ENCODE measurements around the gene SFMBT1.

Gene SFMBT1, protein sequence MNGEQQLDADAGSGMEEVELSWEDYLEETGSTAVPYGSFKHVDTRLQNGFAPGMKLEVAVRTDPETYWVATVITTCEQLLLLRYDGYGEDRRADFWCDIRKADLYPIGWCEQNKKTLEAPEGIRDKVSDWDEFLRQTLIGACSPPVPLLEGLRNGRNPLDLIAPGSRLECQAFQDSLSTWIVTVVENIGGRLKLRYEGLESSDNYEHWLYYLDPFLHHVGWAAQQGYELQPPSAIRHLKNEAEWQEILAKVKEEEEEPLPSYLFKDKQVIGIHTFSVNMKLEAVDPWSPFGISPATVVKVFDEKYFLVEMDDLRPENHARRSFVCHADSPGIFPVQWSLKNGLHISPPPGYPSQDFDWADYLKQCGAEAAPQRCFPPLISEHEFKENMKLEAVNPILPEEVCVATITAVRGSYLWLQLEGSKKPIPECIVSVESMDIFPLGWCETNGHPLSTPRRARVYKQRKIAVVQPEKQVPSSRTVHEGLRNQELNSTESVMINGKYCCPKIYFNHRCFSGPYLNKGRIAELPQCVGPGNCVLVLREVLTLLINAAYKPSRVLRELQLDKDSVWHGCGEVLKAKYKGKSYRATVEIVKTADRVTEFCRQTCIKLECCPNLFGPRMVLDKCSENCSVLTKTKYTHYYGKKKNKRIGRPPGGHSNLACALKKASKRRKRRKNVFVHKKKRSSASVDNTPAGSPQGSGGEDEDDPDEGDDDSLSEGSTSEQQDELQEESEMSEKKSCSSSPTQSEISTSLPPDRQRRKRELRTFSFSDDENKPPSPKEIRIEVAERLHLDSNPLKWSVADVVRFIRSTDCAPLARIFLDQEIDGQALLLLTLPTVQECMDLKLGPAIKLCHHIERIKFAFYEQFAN

DNA sequence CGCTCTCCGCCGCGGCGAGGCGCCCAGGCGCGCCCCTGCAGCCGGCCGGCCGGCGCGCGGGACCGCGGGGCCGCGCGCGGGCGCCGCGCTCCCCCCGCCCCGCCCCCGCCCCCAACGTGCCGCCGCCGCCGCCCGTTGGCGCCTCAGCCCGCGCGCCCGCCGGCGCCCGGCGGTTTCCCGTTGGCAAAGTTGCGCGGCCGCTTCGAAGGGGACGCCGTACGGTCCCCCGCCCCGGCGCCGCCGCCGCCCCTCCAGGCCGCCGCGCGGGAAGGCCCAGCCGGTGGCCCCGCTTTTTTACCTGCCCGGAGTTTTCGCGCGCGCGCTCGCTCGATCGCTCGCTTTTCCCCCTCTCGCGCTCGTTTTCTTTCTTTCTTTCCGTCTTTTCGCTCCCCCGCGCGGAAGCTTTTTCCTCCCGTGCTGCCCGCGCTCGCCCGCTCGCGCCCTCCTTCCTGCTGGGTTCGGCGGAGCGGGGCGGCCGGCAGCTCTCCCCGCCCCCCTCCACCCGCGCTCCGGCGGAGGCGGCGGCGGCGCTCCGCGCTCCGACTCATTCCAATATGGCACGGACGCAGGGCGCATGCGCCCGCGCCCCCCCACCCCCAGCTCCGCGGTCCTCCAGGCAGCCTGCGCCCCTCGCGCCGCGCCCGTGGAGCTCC is at the start of gene SFMBT1:
TSS of gene SFMBT1 (minus strand) at position 556 of the 653 bp plus-strand sequence. CDS start 76,945 bp downstream, outside the sequence.
- FAIRE-seq (no peak), DNase-seq (ENCODE audit: low spot score) (peak; percentile 91)

DNA sequence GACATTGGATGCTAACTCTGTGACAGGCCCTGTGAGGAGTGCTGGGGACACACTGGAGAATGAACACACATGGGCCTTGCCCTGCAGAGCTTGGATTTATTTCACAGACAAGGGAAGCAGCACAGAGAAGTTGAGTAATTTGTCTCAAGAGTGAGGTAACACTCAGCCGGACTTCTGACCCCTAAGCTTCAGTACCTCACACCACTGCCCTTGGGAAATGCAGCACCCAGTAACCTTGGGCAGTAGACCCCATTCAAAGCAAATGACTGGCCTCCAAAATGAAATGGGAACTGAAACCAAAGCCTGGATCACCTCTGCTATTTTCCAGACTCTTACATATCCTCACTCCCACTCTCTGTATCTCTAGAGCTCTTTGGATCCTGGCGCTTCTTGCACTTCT is 47.1 kb upstream of the SFMBT1 start:
- FAIRE-seq (no peak), DNase-seq (ENCODE audit: low spot score) (no peak)

DNA sequence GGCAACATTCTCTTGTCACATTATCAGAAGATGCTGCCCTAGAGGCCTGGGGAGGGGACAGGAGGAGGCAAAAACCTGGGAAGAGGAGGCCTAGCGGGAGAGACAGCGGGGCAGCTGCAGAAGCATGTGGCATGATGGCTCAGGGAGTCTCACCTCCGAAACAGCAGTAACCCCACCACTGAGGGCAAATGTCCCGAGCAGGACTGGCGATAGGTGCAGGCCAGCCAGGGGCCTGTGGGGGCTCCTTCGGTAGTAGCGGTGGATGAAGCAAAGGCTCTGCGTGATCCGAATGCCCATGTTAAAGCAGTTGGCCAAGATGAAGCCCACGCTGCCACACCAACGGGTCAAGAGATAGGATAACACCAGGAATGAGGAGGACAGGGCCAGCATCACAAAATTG is 46.3 kb upstream of the SFMBT1 start:
- DNase-seq (ENCODE audit: low spot score) = no peak
- no peak for FAIRE-seq

DNA sequence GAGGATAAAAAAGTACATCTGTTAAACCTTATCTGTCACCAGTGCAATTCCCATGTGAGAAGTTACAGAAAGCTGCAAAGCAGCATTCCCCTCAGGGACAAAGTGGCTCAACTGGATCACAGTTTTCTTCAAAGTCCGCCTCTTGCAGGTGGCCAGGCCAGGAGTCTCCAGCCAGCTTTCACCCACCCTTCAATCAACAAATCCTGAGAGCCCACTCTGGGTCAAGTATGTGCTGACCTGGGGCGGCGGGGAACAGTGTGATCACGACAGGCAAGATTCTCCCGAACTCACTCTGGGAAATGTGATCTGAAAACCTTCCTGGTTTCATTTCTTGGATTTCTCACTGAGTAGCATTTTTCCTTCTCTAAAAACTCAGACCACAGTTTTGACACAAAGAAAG is 45.1 kb upstream of the SFMBT1 start:
- DNase-seq (ENCODE audit: low spot score) (no peak), FAIRE-seq (no peak)

DNA sequence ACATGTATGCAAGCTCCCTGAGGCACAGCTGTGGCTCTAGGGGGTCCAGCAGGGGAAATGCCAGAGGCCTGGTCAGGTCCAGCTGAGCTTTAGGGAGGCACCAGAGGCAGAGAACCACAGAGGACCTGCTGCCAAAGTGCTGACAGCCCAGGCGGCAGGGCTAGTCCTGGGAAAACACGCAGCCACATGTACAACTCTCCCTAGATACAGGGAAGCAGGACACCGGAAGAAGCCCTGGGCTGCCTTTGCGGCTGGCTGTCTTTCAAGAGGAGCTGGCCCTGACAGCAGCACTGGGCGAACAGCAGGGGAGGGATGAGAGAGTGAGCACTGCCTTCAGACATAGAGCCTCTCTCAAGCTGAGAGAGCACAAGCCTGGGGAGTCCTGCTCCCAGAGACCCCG is 43.6 kb upstream of the SFMBT1 start:
- FAIRE-seq (no peak), DNase-seq (ENCODE audit: low spot score) (no peak)

DNA sequence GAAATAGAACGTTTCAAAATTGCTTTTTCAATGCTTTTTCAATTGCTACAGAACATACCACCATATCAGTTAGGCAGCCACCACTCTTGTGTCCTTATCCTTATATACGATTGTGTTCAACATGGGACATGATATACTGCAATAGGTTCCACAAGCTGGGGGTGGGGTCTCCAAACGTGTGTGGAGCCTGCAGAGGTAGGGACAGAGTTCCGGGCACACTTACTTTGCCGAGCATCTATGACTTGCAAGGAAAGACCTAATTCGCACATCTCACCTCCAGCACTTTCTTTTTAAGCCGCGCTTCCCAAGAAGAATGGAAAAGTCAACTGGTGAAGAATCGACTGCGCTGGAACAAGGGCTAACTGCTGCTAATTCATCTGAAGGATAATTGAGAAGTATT is 39.6 kb upstream of the SFMBT1 start:
- DNase-seq (ENCODE audit: low spot score) = no peak
- no peak for FAIRE-seq

DNA sequence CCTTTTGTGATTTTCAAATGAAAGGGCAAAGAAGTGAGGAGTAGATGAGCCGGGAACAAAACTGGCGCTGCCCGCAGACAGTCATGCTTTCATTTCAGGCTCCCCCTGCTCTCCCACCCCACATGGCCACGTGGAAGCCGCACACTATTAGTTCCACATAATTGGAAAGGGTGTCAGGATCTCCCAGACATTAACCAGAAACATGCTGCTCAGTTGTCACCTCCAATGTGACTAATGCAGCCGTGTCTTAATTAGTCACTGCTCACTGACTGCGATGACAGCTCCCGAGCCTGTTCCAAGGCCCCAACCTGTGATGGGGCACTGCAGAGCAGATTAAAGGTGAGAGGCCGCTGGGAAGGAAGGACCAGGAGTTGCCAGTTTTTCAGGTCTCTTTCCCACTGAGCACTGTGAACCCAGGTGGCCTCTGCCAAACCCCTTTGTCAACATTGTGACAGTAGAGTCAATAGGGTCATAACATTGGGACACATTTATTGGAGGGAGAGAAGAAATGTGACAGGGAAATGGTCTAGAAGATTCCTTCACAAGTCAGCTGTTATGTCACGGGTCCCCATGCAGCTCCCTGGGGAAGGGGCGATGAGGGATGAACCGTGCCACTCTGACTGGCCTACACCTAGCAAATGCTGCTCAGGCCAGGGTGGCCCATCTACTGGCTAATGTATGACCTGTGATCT is 38.6 kb upstream of the SFMBT1 start:
- FAIRE-seq = no peak

DNA sequence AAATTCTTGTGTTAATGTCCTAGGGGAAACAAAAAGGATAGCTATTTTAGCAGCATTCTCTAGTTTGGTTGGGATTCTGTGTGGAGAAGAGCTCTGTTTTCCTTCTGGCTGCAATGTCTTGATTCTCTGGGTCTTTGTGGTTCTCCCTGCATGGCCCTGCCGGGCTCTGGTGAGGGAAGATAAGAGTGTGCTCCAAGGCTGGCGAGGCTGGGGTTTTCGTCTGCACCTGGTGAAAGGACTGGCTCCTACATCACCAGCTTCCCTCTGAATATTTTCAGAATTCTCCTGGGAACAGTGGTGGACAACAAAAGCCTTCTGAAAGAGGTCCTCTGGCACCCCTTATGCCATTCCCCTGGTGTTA is 38.1 kb upstream of the SFMBT1 start:
- DNase-seq (ENCODE audit: low spot score) = no peak
- no peak for FAIRE-seq

More for the DNA sequence above, 38.6 kb upstream of the SFMBT1 start:
- no peak for DNase-seq (ENCODE audit: low spot score)

DNA sequence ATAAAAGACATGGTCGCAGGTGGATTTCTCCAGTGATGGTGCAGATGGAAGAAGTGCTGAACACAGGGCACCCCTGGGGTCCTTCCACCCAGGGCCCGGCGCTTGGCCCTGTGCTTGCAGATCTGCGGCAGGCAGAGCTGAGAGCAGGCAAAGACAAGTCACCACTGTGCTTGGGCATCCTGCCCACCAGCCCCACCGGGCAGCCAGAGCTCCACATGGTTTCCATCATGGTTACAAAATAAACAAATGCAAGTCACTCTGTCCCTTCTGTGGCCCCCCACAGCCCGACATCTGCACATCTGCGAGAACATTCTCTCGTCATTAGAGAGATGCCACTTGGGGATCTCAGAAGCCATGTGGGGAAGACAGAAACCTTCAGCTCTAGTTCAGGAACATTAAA is 37.6 kb upstream of the SFMBT1 start:
- FAIRE-seq (no peak), DNase-seq (ENCODE audit: low spot score) (no peak)

DNA sequence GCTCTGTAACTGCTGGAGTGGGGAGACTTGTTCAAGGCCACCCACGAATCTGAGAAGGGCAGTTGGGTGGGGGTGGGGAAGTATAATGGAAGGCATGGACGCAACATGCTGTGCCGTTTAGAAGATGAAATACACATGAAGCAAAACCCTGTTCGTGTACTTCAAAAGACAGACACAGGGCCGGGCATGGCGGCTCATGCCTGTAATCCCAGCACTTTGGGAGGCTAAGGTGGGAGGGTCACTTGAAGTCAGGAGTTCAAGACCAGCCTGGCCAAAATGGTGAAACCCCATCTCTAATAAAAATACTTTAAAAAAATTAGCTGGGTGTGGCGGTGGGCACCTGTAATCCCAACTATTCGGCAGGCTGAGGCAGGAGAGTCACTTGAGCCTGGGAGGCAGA is 36.9 kb upstream of the SFMBT1 start:
- FAIRE-seq (no peak), DNase-seq (ENCODE audit: low spot score) (no peak)

DNA sequence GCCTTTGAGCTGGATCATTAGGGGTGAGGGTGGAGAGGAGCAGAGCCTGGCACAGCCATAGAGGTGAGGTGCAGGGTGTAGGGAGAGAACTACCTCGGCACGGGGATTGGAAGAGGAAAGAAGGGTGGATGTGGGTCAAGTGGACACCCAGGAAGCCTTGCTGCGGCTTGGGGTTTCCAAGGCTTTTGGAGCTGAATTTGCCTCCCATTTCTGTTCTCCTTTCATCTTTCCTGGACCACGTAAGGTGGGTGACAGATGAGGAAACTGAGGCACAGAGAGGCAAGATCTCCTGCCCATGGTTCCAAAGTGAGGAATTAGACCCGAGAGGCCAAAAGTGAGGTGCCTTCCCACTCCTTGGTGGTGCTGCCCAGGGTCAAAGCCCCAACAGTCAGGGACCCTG is 35.4 kb upstream of the SFMBT1 start:
- no peak for FAIRE-seq
- no peak for DNase-seq (ENCODE audit: low spot score)

DNA sequence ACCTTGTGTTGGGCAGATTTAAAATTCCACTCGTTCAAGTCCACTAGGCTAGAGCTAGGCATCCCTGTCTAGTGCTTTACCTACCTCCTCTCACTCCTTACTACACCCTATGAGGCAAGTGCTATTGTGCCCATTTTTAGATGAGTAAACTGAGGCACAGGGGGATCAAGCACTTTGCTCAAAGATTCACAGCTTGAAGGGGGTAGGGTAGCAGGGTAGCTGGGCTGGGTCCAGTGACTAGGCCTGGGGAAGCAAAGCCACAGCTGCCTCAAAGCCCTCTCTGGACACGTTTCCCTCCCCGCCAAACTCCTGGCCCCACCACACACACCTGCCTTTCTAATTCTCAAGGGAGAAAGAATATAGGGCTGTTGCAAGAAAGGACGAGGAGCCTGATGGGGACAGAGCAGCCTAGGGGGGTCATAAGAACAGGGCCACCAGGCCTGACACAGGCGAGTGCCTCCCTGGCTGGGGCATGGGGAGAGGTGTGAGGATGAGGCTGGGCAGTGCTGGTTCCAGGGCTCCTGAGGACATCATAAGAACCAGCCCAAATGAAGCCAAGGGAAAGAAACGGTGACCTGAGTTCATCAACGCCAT is 34.8 kb upstream of the SFMBT1 start:
- DNase-seq (ENCODE audit: low spot score) (no peak), FAIRE-seq (no peak)

DNA sequence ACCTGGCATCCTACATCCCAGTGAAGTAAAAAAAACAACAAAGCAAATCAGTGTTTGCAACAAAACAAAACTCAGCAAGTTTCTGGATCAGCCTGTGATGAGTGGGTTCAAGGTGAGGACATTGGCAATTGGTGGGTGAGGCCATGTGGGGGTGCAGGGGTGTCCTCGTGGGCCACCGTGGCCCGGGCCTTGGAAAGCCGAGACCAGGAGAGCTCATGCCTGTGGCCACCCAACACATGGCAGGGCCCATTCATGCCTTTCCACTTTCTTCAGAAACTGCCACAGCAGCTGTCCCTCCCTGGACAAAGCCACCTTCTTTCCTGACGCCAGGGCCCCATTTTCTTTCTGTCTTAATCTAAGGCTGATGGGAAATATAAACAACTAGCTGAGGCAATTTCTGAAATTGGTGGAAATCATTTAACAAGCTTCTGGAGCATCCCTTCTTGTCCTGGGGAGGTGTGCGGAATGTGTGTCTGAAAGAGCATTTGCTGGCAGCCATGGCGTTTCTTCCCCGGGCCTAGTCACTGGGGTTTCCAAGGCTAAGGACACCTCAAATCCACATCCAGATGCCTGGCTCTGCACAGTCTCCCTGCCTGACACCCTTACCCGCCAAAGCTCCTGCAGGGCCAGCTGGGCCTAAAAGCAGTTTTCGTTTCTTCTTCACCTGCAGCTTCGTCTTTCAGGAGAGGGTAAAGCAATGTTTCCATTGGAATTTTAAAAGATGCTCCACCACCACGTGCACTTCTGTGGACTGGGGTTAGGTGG is 34.1 kb upstream of the SFMBT1 start:
- FAIRE-seq (no peak), DNase-seq (ENCODE audit: low spot score) (no peak)

DNA sequence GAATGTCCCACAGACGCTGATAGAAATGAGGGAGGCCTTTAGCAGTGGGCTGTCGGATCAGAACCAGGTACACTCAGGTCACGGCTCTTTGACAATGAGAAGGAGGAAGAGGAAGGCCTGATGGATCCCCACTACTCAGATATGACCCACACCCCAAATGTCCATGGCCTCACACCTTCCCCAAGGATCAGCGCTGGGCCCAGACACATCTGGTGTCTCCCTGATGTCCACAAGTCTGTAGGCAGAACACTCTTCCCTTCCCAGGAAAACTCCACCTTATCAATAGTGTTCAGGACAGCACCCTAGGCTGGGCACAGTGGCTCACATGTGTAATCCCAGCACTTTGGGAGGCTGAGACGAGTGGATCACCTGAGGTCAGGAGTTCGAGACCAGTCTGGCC is 33.3 kb upstream of the SFMBT1 start:
- DNase-seq (ENCODE audit: low spot score) (no peak), FAIRE-seq (no peak)

DNA sequence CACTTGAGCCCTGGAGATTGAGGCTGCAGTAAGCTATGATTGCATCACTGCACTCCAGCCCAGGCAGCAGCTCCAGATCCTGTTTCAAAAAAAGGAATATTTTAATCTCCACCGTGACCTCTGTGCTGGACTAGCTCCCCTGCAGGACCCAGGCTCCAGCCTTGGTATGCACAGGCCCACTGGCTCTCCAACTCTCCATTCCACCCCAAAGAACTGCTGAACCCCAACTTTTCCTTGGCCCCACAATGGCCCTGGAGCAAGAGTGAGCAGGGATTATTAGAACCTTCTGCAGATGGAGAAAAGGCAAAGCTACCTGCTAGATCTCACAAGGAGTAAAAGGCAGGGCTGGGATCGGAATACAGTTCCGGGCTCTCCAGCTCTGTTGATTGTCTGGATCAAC is 32.8 kb upstream of the SFMBT1 start:
- DNase-seq (ENCODE audit: low spot score) = no peak
- FAIRE-seq = no peak

DNA sequence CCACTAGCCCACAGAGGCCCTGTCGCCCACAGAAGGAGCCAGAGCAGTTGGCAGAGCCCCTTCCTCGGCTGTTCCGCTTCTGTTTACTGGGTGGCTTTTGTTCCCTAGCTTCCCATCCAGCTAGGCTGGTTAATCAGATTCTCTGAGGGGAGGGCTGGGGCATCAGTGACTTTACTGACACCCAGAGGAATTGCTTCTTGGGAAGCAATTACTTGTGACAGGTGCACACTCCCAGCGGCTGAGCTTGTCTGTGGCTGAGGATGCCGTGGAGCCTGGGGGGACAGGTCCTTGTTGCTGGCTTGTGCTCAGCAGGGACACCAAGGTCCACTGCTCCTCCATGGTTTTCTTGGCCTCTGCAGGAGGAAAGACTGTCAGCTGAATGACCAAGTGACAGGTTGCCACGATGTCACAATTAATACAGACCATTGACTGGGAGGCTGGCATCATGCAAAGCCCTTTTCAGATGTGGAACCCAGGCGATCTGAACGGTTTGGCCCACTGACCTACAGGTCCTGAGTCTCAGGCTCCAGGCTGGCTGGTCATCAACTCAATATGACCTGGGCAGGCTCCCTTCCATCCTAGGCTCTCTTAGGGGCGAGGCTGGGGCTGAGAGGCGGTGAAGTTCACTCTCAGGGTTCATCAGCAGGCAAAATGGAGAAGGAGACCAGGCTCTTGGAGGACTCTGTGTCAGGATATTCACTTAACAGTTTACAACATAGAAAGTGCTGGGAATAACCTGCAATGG is 31.8 kb upstream of the SFMBT1 start:
- FAIRE-seq = no peak
- no peak for DNase-seq (ENCODE audit: low spot score)

DNA sequence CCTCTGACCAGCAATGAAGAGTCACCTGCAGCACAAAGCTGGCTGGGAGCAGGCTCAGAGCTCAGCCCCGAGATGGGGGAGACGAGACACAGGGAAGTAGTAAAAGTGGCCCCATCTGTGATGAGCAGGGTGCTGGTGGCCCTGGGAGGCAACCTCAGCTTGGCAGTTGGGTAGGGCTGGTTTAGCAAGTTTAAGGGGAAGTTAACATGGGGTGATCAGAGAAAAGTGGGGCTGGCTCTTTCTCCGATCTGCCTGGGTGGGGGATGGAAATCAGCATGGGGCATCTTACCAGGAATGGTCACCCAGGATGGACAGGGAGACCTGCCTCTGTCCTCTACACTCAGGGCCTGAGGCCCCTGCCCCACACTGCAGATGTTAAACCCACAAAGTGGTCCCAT is 29.9 kb upstream of the SFMBT1 start:
- FAIRE-seq (no peak), DNase-seq (ENCODE audit: low spot score) (no peak)

DNA sequence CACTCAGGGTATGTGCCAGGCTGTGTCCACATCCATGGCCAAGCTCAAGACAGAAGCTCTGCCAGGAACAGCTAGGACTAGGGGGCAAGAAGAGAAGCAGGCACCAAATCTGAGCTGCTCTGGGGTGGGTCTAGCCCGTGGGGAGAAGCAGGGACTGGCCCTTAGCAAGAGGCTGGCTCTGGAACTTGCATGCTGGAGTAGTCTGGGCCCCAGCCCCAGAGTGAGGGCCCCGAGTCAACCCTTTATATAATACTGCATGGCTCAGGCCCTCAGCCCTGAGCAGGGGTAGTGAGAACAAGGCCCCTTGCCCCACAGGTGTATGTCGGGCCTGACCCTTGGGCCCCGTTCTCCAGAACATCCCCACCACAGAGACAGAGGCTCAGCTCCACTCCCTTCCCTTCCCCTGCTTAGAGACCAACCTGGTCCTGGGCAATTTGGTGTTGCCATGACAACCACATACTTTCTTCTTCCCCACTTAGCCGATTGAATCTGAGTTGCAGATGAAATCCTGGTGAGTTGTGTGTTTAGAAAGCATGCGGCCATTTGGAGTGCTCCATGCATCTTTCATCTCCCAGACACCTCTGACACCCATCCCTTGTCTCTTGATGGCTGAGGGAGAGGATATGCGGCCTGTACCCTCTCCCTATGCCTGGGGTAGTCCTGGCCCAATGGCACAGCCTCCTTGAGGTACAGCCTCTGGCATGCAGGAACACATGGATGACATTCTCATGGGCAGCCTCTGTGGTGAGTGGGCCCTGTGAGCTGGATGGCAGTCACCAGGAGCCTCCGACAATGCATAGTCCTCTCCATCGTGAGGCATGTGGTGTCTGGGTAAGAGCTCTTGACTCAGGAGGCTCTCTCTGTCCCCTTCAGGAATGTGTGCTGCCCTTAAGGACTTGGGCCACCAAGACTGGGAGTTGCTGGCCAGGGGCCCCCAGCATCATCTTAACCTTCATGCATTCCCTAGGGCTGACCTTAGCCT is 29.2 kb upstream of the SFMBT1 start:
- FAIRE-seq (no peak), DNase-seq (ENCODE audit: low spot score) (no peak)

DNA sequence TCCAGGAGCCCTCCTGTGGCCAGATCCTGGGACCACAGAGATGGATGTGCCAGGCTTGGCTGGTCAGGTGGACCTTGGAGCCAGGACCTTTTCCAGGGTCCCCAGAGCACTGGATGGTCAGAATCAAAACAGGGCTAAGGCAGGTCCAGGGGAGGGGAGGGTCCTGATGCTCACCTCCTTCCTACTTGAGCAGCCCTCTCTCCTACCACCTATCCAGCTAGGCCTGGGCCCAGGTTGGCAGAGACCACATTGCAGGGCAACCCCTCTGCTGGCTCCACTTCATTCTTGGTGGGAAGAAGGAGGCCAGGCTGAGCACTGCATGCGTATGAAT is 28.5 kb upstream of the SFMBT1 start:
- DNase-seq (ENCODE audit: low spot score) (no peak), FAIRE-seq (no peak)

Data from urothelium cell line (cell line).